Activated CD8-positive, alpha-beta T cell treated with anti-CD3 and anti-CD28 coated beads for 36 hours (primary cell): ENCODE results near the gene IGFALS. TPM values are rescaled to one million over a fixed set of nuclear protein-coding genes. Genes with fewer than 3 reads are reported as not detected.

Experiments
- ATAC-seq: fragments of 200-7000 bp; cut with Tn5 transposase; one replicate; pipeline ENCODE4 v1.10.0; 2021; ENCODE audit warnings: mild to moderate bottlenecking, moderate library complexity
- CTCF ChIA-PET: fragments of 350-600 bp; sonication (Branson Sonifier 250); formaldehyde crosslinking; loops from one replicate; lab custom pipeline; 2021; ENCODE audit warnings: antibody characterized with exemption; lab: Charles Lee
- POLR2A ChIA-PET: fragments of 350-600 bp; sonication (Branson Sonifier 250); formaldehyde crosslinking; loops from one replicate; lab custom pipeline; 2021; ENCODE audit warnings: antibody characterized with exemption; lab: Charles Lee
- DNase-seq: peaks from one replicate; pipeline ENCODE4 v3.0.0-alpha.2; 2020
- H3K27ac Mint-ChIP-seq: one replicate; pipeline ENCODE4 v1.8.0; 2021; ENCODE audit warnings: mild to moderate bottlenecking, mixed read lengths
- H3K27me3 Mint-ChIP-seq: one replicate; pipeline ENCODE4 v1.8.0; 2021; ENCODE audit warnings: mixed read lengths
- H3K36me3 Mint-ChIP-seq: one replicate; pipeline ENCODE4 v1.8.0; 2021; ENCODE audit warnings: low read depth, mixed read lengths
- H3K4me1 Mint-ChIP-seq: one replicate; pipeline ENCODE4 v1.8.0; 2021; ENCODE audit warnings: low read depth, mixed read lengths
- H3K4me3 Mint-ChIP-seq: one replicate; pipeline ENCODE4 v1.8.0; 2021; ENCODE audit warnings: mild to moderate bottlenecking, moderate library complexity, mixed read lengths
- H3K9me3 Mint-ChIP-seq: one replicate; pipeline ENCODE4 v1.8.0; 2021; ENCODE audit warnings: mixed read lengths
- CTCF ChIP-seq: fragments of 200-600 bp; IDR thresholded peaks from one replicate; pipeline ENCODE4 v1.8.0; 2022; ENCODE audit warnings: antibody characterized with exemption, mild to moderate bottlenecking
- intact Hi-C: fragments of 100-400 bp; cut with micrococcal nuclease; formaldehyde crosslinking; loops from one replicate; pipeline ENCODE4 v1.10.0; 2022
- total RNA-seq, 2 experiments: library from RNA; stranded (reverse); gene quantifications; one replicate each; pipeline ENCODE4 v1.2.3, GENCODE V29; 2021

The IGFALS gene
- total RNA-seq, 2 experiments from 2014 or later: not detected

GRCh38 chr16:1818873-1819525, 25.5 kb upstream of the IGFALS start:
- ATAC-seq (no peak), DNase-seq (no peak)
- Mint-ChIP-seq H3K4me3 (no peak overlapping the region), H3K27me3 (no peaks in the 10 kb centered on the region), H3K27ac (no peak overlapping the region), H3K4me1 (peaks cover 3% of the 10 kb centered on the region), H3K36me3 (peaks cover 12% of the 10 kb centered on the region), H3K9me3 (no peaks in the 10 kb centered on the region)
- POLR2A ChIA-PET: no interaction called here
- intact Hi-C loops: no loop called here
- CTCF ChIA-PET: no interaction called here
- TF ChIP-seq CTCF: no peak

- no peak for DNase-seq
- Mint-ChIP-seq H3K27me3 (no peaks in the 10 kb centered on the region), H3K4me3 (no peak overlapping the region), H3K27ac (no peak overlapping the region), H3K36me3 (peaks cover 16% of the 10 kb centered on the region), H3K4me1 (peaks cover 4% of the 10 kb centered on the region), H3K9me3 (no peaks in the 10 kb centered on the region)
- ChIA-PET POLR2A (no interaction called here), CTCF (no interaction called here)
- no peak for ATAC-seq
- intact Hi-C loops: no loop called here
- no peak for TF ChIP-seq CTCF
Observed at GRCh38 chr16:1818204-1818872, 24.8 kb upstream of the IGFALS start.

GRCh38 chr16:1817716-1818115, 24.2 kb upstream of the IGFALS start:
- no peak overlapping the region for H3K4me3 Mint-ChIP-seq
- CTCF ChIA-PET: no interaction called here
- H3K9me3 Mint-ChIP-seq: no peaks in the 10 kb centered on the region

DNA sequence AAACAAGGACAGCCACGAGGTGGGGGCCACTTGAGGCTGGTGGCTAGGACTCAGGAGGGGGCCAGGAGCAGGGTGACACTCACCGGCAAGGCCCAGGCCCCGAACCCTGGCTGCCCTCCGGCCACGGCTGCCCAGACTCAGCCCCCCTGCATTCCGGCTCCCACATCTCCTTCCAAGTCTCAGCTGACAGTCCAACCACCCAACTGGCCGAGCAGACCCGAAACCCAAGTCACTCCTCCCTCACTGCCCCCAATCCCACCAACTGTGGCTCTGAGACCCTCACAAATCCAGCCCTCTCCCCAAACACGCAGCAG, 23.7 kb upstream of the IGFALS start:
- no peak for ATAC-seq
- POLR2A ChIA-PET: no interaction called here
- TF ChIP-seq CTCF: no peak
- intact Hi-C loops: no loop called here
- Mint-ChIP-seq H3K27me3 (no peaks in the 10 kb centered on the region), H3K9me3 (no peaks in the 10 kb centered on the region), H3K4me3 (no peak overlapping the region), H3K27ac (no peak overlapping the region), H3K4me1 (peaks cover 13% of the 10 kb centered on the region), H3K36me3 (peaks cover 17% of the 10 kb centered on the region)
- DNase-seq: no peak
- CTCF ChIA-PET: no interaction called here

More at GRCh38 chr16:1817716-1818115, 24.2 kb upstream of the IGFALS start:
- no peak for TF ChIP-seq CTCF
- no peak for DNase-seq
- Mint-ChIP-seq H3K4me1 (peaks cover 10% of the 10 kb centered on the region), H3K27ac (no peak overlapping the region), H3K27me3 (no peaks in the 10 kb centered on the region), H3K36me3 (peaks cover 17% of the 10 kb centered on the region)
- POLR2A ChIA-PET: no interaction called here
- intact Hi-C loops: no loop called here
- ATAC-seq: no peak

GRCh38 chr16:1816396-1817275, 23.1 kb upstream of the IGFALS start:
- Mint-ChIP-seq H3K36me3 (peaks cover 17% of the 10 kb centered on the region), H3K27me3 (no peaks in the 10 kb centered on the region), H3K4me3 (no peak overlapping the region), H3K27ac (no peak overlapping the region), H3K9me3 (no peaks in the 10 kb centered on the region), H3K4me1 (peaks cover 13% of the 10 kb centered on the region)
- intact Hi-C loops: no loop called here
- ATAC-seq (no peak), DNase-seq (no peak)
- no peak for TF ChIP-seq CTCF
- ChIA-PET CTCF (no interaction called here), POLR2A (no interaction called here)
